Ovary (tissue), 9 donors: ENCODE measurements around the gene C19orf12. TPM values are rescaled to one million over a fixed set of nuclear protein-coding genes. Genes with fewer than 3 reads are reported as not detected.

ENCODE experiments used
- DNase-seq, 5 donors: peaks; one replicate each; pipeline ENCODE4 v3.0.0-alpha.2; 2019 to 2020
- H3K27ac ChIP-seq, 2 donors: fragments of 200-600 bp; one replicate each; pipeline versions ENCODE4 v1.5.1 to v1.8.0; 2019 to 2022
- H3K27me3 ChIP-seq: fragments of 200-600 bp; one replicate; pipeline ENCODE4 v1.8.0; 2022
- H3K36me3 ChIP-seq: fragments of 200-600 bp; sonication (generic); one replicate; pipeline ENCODE4 v1.5.1; 2019
- H3K4me1 ChIP-seq: one replicate; pipeline ENCODE4 v1.8.1; 2013; ENCODE audit warnings: mild to moderate bottlenecking, moderate library complexity; ENCODE audit not compliant: insufficient read depth
- H3K4me3 ChIP-seq: fragments of 200-600 bp; sonication (generic); one replicate; pipeline ENCODE4 v1.5.1; 2017
- H3K9me3 ChIP-seq, 2 donors: fragments of 200-600 bp in 1 of 2; sonication (generic) in 1 of 2; one replicate each; pipeline versions ENCODE4 v1.5.1 to v1.8.1; 2013 to 2019; ENCODE audit warnings: mild to moderate bottlenecking in 1 of 2, moderate library complexity in 1 of 2
- EP300 ChIP-seq: sonication (generic); formaldehyde crosslinking; IDR thresholded peaks from one replicate; pipeline ENCODE4 v1.6.1; 2017; ENCODE audit warnings: antibody characterized with exemption
- POLR2A ChIP-seq: fragments of 450-650 bp; IDR thresholded peaks from one replicate; pipeline ENCODE4 v1.6.1; 2017; ENCODE audit warnings: antibody characterized with exemption, mild to moderate bottlenecking, moderate library complexity
- WGBS, 3 donors: extraction: QIAGEN DNeasy Blood & Tissue Kit in 1 of 3; methylation state at CpG; one replicate each; pipeline versions ENCODE4 v1.1.5 to v1.1.7; 2013 to 2017; 5-methylcytosine and 5-hydroxymethylcytosine counted together
- intact Hi-C, 4 donors: fragments of 100-400 bp; cut with DNase I; formaldehyde crosslinking; loops; one replicate each; pipeline versions ENCODE4 v1.11.0 to v1.15.1; 2022 to 2023
- polyA plus RNA-seq, 2 donors: library from polyadenylated mRNA; stranded (reverse); fragments of 200-250 nt in 1 of 2; fragments of 350-450 nt in 1 of 2; fragmentation: Illumina TruSeq in 1 of 2; extraction: RNeasy Lipid Tissue Mini Kit (QIAGEN cat#74804) in 1 of 2; gene quantifications; one replicate each; pipeline ENCODE4 v1.2.3, GENCODE V29; 2013 to 2014
- total RNA-seq, 7 donors: library from RNA; depleted of rRNA in 2 of 7; stranded (reverse); fragments of >200 nt in 2 of 7; fragmentation: NEBNext Ultra II Directional in 3 of 7; extraction: Animal tissue kit (Norgen Biotek cat#: 25700) in 3 of 7; gene quantifications; one replicate each; pipeline versions ENCODE4 v1.1.0 to v1.2.4, GENCODE V29; 2016 to 2023
- TF ChIP-seq, protein P1 (sequence below), 3 donors: fragments of 450-650 bp in 2 of 3; fragments of 200-600 bp in 1 of 3; IDR thresholded peaks; one replicate each; pipeline versions ENCODE4 v1.5.1 to v1.8.0; 2016 to 2022; ENCODE audit warnings: antibody characterized with exemption in 3 of 3, mild to moderate bottlenecking in 1 of 3
- donor health status: DM: no; HTN: no; CAD: no; lungs with moderate emphysema.
- donor health status: DM: no; HTN: no; CAD: no.
- donor health status: Bipolar disorder and iron deficiency.
- donor health status: DM: yes; HTN: yes; CAD: no.
- donor health status: DM: no; HTN: no; CAD: no.
- donor health status: DM: yes; HTN: yes; CAD: no.

The C19orf12 gene
- total and polyA plus RNA-seq, 9 donors = 15.6 to 33.6 (median 24.1) TPM

DNA sequence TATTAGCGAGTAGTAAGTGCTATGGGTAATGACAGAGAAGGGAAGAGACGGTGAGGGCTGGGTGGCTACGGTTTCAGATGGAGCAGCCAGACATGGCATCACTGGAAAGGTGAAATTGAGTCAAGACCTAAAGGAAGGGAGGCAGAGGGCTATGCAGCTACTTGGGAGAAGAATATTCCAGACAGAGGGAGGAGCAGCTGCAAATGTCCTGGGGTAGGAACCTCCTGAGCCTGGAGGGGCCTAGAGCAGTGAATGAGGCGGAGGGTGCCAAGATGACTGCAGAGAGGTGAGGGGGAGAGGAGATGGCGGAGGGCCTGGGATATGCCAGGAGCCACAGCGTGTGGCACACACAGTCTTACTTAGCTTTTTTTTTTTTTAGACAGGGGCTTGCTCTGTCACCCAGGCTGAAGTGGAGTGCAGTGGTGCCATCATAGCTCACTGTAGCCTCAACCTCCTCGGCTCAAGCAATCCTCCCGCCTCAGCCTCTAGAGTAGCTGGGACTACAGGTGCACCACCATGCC, 28.7 kb downstream of the C19orf12 start:
- DNase-seq = no peak
- no peaks in the 10 kb centered on the region for H3K4me1 ChIP-seq
- H3K27me3 ChIP-seq = no peaks in the 10 kb centered on the region
- no peaks in the 10 kb centered on the region for H3K9me3 ChIP-seq
- no peak overlapping the region for H3K27ac ChIP-seq
- TF ChIP-seq EP300 (no peak), POLR2A (no peak)
- TF ChIP-seq, protein P1, sequence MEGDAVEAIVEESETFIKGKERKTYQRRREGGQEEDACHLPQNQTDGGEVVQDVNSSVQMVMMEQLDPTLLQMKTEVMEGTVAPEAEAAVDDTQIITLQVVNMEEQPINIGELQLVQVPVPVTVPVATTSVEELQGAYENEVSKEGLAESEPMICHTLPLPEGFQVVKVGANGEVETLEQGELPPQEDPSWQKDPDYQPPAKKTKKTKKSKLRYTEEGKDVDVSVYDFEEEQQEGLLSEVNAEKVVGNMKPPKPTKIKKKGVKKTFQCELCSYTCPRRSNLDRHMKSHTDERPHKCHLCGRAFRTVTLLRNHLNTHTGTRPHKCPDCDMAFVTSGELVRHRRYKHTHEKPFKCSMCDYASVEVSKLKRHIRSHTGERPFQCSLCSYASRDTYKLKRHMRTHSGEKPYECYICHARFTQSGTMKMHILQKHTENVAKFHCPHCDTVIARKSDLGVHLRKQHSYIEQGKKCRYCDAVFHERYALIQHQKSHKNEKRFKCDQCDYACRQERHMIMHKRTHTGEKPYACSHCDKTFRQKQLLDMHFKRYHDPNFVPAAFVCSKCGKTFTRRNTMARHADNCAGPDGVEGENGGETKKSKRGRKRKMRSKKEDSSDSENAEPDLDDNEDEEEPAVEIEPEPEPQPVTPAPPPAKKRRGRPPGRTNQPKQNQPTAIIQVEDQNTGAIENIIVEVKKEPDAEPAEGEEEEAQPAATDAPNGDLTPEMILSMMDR (IDR thresholded peaks at IDR 0.05) = no peak
- WGBS, 3 donors = 93 to 96% (median 95%) methylated on average over 8 of the region's 8 CpGs
- H3K36me3 ChIP-seq = no peaks in the 10 kb centered on the region
- H3K4me3 ChIP-seq = no peak overlapping the region
- intact Hi-C loops = no loop called here

DNA sequence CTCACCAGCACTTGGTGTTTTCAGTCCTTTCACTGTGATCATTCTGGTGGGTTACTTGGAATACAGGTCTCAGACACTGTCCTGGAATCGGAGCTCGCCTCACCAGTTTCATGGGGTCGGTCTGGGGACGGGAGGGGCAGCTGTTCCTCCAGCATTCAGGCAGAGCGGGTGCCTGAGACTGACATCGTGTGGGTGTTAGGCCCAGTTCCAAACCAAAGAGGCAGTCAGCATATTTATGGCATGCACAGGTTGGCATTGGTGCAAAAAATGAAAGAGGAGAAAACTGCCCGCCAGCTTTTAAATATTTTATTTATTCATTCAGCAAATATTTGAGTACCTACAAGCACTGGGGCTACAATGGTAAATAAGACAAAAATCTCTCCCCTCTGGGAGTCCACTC, 29.7 kb downstream of the C19orf12 start:
- Histone ChIP-seq H3K27me3 (no peaks in the 10 kb centered on the region), H3K4me3 (no peak overlapping the region), H3K9me3 (no peaks in the 10 kb centered on the region), H3K27ac (no peak overlapping the region), H3K36me3 (no peaks in the 10 kb centered on the region), H3K4me1 (no peaks in the 10 kb centered on the region)
- TF ChIP-seq POLR2A (no peak), EP300 (no peak)
- 76 to 87% (median 86%) methylated on average over 7 of the region's 7 CpGs for WGBS, 3 donors
- intact Hi-C loops = no loop called here
- DNase-seq = no peak

DNA sequence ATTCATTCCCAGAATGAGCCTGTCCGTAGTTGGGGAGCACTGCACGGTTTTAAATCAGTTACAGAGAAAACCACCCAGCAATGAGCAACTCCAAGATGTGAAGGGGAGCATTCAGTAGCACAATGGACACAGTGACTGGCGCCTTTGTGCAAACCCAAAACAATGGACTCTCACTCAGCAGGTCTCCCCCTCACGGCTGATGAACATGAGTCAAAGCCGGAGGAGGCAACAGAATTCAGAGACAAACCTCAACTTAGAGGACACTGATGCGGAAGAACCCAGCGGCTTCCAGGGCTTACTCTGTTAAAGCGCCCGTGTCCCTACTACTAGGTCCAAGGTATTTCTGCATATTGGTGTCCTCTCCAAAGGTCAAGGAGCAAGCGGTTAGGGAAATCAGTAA, 32.1 kb downstream of the C19orf12 start:
- intact Hi-C loops = no loop called here
- TF ChIP-seq, protein P1 (IDR thresholded peaks at IDR 0.05) = no peak
- no peak for TF ChIP-seq POLR2A
- TF ChIP-seq EP300 = no peak
- 64 to 73% (median 70%) methylated on average over 10 of the region's 10 CpGs for WGBS, 3 donors
- no peak overlapping the region for H3K4me3 ChIP-seq
- no peaks in the 10 kb centered on the region for H3K36me3 ChIP-seq
- no peak for DNase-seq
- H3K27me3 ChIP-seq = no peaks in the 10 kb centered on the region
- H3K27ac ChIP-seq = no peak overlapping the region
- H3K9me3 ChIP-seq = no peaks in the 10 kb centered on the region
- peaks cover 8% of the 10 kb centered on the region for H3K4me1 ChIP-seq

DNA sequence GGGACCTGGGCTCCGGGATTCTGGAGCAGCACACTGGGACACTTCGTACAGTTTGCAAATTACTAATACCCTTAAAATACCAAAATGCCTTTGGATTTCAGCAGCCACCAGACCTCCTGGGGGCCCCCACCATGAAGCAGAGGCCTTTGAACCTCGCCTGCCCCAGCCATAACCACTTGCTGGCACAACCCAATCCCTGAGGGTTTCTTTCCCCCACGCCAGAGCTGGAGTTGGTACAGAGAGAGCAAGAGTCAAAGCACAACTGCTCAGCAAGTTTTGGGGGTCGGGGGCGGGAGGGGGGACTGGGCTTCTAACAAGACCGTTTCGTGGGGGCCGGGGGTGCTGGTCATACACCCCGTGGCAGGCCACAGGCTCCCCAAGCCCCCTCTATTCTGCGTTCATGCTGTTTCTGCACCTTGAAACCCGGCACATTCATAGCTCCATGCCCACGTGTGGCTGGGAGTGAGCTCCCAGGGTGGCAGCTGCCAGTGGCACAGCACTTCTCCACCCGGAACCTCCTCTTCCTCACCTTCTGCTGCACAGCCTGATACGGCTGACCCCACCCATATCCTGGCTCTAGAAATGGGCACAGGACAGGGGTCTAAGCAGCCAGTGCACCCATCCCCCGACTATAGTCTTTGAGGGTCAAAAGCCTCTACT, 32.7 kb downstream of the C19orf12 start:
- Histone ChIP-seq H3K9me3 (no peaks in the 10 kb centered on the region), H3K36me3 (no peaks in the 10 kb centered on the region), H3K27me3 (no peaks in the 10 kb centered on the region), H3K4me3 (no peak overlapping the region), H3K27ac (no peak overlapping the region), H3K4me1 (peaks cover 9% of the 10 kb centered on the region)
- no peak for DNase-seq
- intact Hi-C loops = no loop called here
- TF ChIP-seq, protein P1 (IDR thresholded peaks at IDR 0.05) = no peak
- no peak for TF ChIP-seq POLR2A
- WGBS, 3 donors = 74 to 79% (median 74%) methylated on average over 16 of the region's 16 CpGs
